Measurements from ENCODE around the gene SPEM1. TPM values are rescaled to one million over a fixed set of nuclear protein-coding genes. Genes with fewer than 3 reads are reported as not detected.

SPEM1 gene
- total and polyA plus RNA-seq, 10 of the 15 experiments (the other 5 are each of a cell fraction or from before 2014, with no cell fraction given) = not detected

GRCh38 chr17:7394452-7395191 lies 25.5 kb upstream of the SPEM1 start, which contains the start of gene PLSCR3 (continued):
- TF ChIP-seq REST (IDR thresholded peaks at IDR 0.05; ENCODE audit: low read depth, low read length) (no peak), ASH2L (IDR thresholded peaks at IDR 0.05; ENCODE audit: borderline replicate concordance, low read depth) (no peak), SUZ12 (IDR thresholded peaks at IDR 0.05; ENCODE audit: unreplicated experiment) (no peak), SMC3 (IDR thresholded peaks at IDR 0.05; ENCODE audit: borderline replicate concordance, low read length) (0 out of 2 replicates have a peak, but pooled peaks have one; percentile 16), RAD21 (IDR thresholded peaks at IDR 0.05; ENCODE audit: insufficient read depth, low read depth, low read length) (no peak), POLR2AphosphoS5 (IDR thresholded peaks at IDR 0.05; ENCODE audit: low read length) (0 out of 2 replicates have a peak, but pooled peaks have one; percentile 47), BCL11A (IDR thresholded peaks at IDR 0.05; ENCODE audit: low read depth, low read length) (no peak), TCF12 (IDR thresholded peaks at IDR 0.05; ENCODE audit: low read depth, low read length) (no peak), HSF1 (IDR thresholded peaks at IDR 0.05; ENCODE audit: low read depth, low read length) (no peak), MYB (IDR thresholded peaks at IDR 0.05; ENCODE audit: borderline replicate concordance, low read depth, low read length) (no peak), ZNF274 (IDR thresholded peaks at IDR 0.05; ENCODE audit: insufficient read depth, insufficient read length) (no peak), PAX8 (IDR thresholded peaks at IDR 0.05) (no peak), SREBF2 (IDR thresholded peaks at IDR 0.05; ENCODE audit: low read length) (no peak), SIX5 (IDR thresholded peaks at IDR 0.05; ENCODE audit: low read depth, low read length, severe bottlenecking) (no peak), ZNF217 (IDR thresholded peaks at IDR 0.05) (no peak), CHD2 (IDR thresholded peaks at IDR 0.05; ENCODE audit: borderline replicate concordance, low read depth, low read length) (peak; percentile 16; the same call in 1 of the 2 replicates), SKIL (IDR thresholded peaks at IDR 0.05; ENCODE audit: low read depth, poor library complexity, severe bottlenecking) (no peak), ZBTB40 (IDR thresholded peaks at IDR 0.05; ENCODE audit: borderline replicate concordance) (no peak), YY1 (IDR thresholded peaks at IDR 0.05; ENCODE audit: low read depth, low read length) (no peak)

All from GM12878 (cell line).